HEK293 (cell line): ENCODE measurements around the gene BTBD10.

Experiments used
- ZNF623 ChIP-seq: fragments of 450-650 bp; formaldehyde crosslinking; IDR thresholded peaks from 2 replicates; pipeline ENCODE4 v1.5.1; 2016; ENCODE audit warnings: missing biosample characterization, missing genetic modification characterization
- ZNF777 ChIP-seq: fragments of 450-650 bp; formaldehyde crosslinking; IDR thresholded peaks from 2 replicates; pipeline ENCODE4 v1.5.1; 2017; ENCODE audit warnings: missing biosample characterization, missing genetic modification characterization, borderline replicate concordance
- TF ChIP-seq, protein P1 (sequence below): fragments of 450-650 bp; formaldehyde crosslinking; IDR thresholded peaks from 2 replicates; pipeline ENCODE4 v1.5.1; 2016; ENCODE audit warnings: missing biosample characterization, missing genetic modification characterization
- TF ChIP-seq, protein P2 (sequence below): fragments of 450-650 bp; formaldehyde crosslinking; IDR thresholded peaks from 2 replicates; pipeline ENCODE4 v1.5.1; 2016; ENCODE audit warnings: missing biosample characterization, missing genetic modification characterization, low read depth
- TF ChIP-seq, protein P3 (sequence below): fragments of 450-650 bp; formaldehyde crosslinking; IDR thresholded peaks from 2 replicates; pipeline ENCODE4 v1.5.1; 2016; ENCODE audit warnings: missing biosample characterization, missing genetic modification characterization
- TF ChIP-seq, protein P4 (sequence below): fragments of 450-650 bp; formaldehyde crosslinking; IDR thresholded peaks from 2 replicates; pipeline ENCODE4 v1.5.1; 2016; ENCODE audit warnings: missing biosample characterization, missing genetic modification characterization

DNA sequence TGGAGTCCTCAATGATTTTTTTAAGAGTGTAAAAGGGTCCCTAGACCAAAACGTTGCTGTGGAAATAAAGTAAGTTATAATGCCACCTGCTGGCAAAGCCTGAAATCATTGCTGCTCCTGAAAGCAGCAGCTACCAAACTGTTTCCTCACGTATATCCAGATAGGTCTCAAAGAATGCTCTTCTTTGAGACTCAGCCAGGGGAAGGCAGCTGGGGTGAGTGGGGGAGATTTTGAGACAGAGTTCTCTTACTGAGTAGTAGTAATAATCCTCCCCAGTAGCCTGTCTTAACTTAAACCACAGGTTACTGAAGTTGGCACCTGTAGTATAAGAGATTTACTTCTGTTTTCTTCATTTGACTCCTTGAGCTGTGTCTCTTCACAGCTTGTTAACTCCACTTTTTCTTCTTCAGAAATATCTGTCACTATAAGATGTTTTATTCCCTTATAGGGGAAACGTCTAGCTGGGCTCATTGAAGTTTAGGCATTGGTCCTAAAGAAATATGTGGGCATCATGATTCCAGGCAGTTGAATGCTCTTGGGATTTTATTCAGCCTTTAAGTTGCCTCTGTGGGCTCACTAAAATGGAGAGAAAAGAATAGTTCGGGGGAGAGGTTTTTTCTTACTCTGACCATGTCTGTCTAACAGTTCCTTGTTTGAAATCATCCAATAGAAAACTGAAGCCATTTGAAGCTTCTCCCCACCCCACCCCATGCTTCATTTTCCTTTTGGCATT lies 77.9 kb downstream of the BTBD10 start:
- TF ChIP-seq, protein P1, sequence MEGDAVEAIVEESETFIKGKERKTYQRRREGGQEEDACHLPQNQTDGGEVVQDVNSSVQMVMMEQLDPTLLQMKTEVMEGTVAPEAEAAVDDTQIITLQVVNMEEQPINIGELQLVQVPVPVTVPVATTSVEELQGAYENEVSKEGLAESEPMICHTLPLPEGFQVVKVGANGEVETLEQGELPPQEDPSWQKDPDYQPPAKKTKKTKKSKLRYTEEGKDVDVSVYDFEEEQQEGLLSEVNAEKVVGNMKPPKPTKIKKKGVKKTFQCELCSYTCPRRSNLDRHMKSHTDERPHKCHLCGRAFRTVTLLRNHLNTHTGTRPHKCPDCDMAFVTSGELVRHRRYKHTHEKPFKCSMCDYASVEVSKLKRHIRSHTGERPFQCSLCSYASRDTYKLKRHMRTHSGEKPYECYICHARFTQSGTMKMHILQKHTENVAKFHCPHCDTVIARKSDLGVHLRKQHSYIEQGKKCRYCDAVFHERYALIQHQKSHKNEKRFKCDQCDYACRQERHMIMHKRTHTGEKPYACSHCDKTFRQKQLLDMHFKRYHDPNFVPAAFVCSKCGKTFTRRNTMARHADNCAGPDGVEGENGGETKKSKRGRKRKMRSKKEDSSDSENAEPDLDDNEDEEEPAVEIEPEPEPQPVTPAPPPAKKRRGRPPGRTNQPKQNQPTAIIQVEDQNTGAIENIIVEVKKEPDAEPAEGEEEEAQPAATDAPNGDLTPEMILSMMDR (tag by site-specific recombination): no peak
- TF ChIP-seq, protein P2, sequence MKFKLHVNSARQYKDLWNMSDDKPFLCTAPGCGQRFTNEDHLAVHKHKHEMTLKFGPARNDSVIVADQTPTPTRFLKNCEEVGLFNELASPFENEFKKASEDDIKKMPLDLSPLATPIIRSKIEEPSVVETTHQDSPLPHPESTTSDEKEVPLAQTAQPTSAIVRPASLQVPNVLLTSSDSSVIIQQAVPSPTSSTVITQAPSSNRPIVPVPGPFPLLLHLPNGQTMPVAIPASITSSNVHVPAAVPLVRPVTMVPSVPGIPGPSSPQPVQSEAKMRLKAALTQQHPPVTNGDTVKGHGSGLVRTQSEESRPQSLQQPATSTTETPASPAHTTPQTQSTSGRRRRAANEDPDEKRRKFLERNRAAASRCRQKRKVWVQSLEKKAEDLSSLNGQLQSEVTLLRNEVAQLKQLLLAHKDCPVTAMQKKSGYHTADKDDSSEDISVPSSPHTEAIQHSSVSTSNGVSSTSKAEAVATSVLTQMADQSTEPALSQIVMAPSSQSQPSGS (tag by site-specific recombination): no peak
- TF ChIP-seq, protein P3, sequence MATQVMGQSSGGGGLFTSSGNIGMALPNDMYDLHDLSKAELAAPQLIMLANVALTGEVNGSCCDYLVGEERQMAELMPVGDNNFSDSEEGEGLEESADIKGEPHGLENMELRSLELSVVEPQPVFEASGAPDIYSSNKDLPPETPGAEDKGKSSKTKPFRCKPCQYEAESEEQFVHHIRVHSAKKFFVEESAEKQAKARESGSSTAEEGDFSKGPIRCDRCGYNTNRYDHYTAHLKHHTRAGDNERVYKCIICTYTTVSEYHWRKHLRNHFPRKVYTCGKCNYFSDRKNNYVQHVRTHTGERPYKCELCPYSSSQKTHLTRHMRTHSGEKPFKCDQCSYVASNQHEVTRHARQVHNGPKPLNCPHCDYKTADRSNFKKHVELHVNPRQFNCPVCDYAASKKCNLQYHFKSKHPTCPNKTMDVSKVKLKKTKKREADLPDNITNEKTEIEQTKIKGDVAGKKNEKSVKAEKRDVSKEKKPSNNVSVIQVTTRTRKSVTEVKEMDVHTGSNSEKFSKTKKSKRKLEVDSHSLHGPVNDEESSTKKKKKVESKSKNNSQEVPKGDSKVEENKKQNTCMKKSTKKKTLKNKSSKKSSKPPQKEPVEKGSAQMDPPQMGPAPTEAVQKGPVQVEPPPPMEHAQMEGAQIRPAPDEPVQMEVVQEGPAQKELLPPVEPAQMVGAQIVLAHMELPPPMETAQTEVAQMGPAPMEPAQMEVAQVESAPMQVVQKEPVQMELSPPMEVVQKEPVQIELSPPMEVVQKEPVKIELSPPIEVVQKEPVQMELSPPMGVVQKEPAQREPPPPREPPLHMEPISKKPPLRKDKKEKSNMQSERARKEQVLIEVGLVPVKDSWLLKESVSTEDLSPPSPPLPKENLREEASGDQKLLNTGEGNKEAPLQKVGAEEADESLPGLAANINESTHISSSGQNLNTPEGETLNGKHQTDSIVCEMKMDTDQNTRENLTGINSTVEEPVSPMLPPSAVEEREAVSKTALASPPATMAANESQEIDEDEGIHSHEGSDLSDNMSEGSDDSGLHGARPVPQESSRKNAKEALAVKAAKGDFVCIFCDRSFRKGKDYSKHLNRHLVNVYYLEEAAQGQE (tag by site-specific recombination): no peak
- TF ChIP-seq ZNF777 (no peak), ZNF623 (tag by site-specific recombination) (no peak)
- TF ChIP-seq, protein P4, sequence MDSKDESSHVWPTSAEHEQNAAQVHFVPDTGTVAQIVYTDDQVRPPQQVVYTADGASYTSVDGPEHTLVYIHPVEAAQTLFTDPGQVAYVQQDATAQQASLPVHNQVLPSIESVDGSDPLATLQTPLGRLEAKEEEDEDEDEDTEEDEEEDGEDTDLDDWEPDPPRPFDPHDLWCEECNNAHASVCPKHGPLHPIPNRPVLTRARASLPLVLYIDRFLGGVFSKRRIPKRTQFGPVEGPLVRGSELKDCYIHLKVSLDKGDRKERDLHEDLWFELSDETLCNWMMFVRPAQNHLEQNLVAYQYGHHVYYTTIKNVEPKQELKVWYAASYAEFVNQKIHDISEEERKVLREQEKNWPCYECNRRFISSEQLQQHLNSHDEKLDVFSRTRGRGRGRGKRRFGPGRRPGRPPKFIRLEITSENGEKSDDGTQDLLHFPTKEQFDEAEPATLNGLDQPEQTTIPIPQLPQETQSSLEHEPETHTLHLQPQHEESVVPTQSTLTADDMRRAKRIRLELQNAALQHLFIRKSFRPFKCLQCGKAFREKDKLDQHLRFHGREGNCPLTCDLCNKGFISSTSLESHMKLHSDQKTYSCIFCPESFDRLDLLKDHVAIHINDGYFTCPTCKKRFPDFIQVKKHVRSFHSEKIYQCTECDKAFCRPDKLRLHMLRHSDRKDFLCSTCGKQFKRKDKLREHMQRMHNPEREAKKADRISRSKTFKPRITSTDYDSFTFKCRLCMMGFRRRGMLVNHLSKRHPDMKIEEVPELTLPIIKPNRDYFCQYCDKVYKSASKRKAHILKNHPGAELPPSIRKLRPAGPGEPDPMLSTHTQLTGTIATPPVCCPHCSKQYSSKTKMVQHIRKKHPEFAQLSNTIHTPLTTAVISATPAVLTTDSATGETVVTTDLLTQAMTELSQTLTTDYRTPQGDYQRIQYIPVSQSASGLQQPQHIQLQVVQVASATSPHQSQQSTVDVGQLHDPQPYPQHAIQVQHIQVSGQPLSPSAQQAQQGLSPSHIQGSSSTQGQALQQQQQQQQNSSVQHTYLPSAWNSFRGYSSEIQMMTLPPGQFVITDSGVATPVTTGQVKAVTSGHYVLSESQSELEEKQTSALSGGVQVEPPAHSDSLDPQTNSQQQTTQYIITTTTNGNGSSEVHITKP (tag by site-specific recombination): no peak
